Coronary artery (tissue), 2 donors: ENCODE measurements around the gene S100A9.
"Not testable (repeated sequence)": the region's sequence is repeated elsewhere in the genome, so short reads cannot be mapped to it uniquely, and the experiment has no call there.

Experiments used
- DNase-seq: peaks from one replicate; pipeline ENCODE4 v3.0.0-alpha.2; 2017; ENCODE audit warnings: low spot score
- H3K27ac ChIP-seq, 2 donors: fragments of 200-600 bp; sonication (generic); one replicate each; pipeline ENCODE4 v1.5.1; 2016 to 2019
- H3K4me3 ChIP-seq: fragments of 200-600 bp; sonication (generic); 2 replicates; pipeline ENCODE4 v1.5.1; 2016; ENCODE audit warnings: mild to moderate bottlenecking, moderate library complexity
- CTCF ChIP-seq: fragments of 200-600 bp; sonication (generic); IDR thresholded peaks from one replicate; pipeline ENCODE4 v1.5.1; 2019; ENCODE audit warnings: antibody characterized with exemption

S100A9 gene

DNA sequence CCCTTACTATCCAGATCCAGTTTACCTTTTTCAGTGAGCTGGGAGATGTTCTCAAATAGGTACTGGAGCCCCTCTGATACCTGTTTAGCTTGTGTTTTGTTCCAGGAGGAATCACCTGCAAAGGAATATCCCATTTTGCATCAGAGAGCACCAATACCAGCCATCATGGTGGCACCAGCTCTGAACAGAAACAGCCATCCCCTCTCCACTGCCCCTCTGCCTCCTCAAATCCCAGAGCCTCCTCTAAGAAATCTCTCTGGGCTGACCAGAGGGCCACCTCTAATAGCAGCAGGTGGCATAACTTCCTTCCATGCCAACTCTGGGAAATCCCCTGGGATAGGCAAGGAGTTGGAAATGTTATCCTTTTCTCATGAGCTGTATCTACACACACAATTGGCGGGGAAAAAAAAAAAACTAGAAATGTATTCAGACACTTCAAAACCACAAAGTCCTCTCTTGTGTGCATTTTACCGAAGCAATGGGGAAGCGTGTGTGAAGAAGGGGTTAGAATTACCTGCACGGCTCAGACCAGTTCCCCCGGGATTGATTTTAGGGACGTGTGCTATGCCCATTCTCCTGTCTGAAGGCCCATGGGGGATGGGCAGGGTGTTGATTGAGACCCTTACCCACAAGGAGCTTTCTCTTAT is 11.5 kb upstream of the S100A9 start:
- peak; percentile 12 for DNase-seq
- Histone ChIP-seq H3K27ac (no peak overlapping the region), H3K4me3 (no peak overlapping the region)
- TF ChIP-seq CTCF = no peak

GRCh38 chr1:153347049-153347448 is 10.6 kb upstream of the S100A9 start:
- not testable (repeated sequence) for H3K4me3 ChIP-seq, H3K27ac ChIP-seq
- DNase-seq = peak; percentile 22

GRCh38 chr1:153347856-153348255 is 9.8 kb upstream of the S100A9 start:
- TF ChIP-seq CTCF = no peak
- DNase-seq = peak; percentile 54
- no peak overlapping the region for H3K4me3 ChIP-seq
- no peak overlapping the region for H3K27ac ChIP-seq

GRCh38 chr1:153348511-153349362 is 8.9 kb upstream of the S100A9 start, which contains the start of gene PGLYRP4:
PGLYRP4 (minus strand) TSS chr1:153348841; CDS start chr1:153347932, 909 bp downstream.
- no peak for TF ChIP-seq CTCF
- H3K27ac ChIP-seq = no peak within 1 kb of the TSS
- DNase-seq = peak; percentile 62
- H3K4me3 ChIP-seq = no peak within 1 kb of the TSS

DNA sequence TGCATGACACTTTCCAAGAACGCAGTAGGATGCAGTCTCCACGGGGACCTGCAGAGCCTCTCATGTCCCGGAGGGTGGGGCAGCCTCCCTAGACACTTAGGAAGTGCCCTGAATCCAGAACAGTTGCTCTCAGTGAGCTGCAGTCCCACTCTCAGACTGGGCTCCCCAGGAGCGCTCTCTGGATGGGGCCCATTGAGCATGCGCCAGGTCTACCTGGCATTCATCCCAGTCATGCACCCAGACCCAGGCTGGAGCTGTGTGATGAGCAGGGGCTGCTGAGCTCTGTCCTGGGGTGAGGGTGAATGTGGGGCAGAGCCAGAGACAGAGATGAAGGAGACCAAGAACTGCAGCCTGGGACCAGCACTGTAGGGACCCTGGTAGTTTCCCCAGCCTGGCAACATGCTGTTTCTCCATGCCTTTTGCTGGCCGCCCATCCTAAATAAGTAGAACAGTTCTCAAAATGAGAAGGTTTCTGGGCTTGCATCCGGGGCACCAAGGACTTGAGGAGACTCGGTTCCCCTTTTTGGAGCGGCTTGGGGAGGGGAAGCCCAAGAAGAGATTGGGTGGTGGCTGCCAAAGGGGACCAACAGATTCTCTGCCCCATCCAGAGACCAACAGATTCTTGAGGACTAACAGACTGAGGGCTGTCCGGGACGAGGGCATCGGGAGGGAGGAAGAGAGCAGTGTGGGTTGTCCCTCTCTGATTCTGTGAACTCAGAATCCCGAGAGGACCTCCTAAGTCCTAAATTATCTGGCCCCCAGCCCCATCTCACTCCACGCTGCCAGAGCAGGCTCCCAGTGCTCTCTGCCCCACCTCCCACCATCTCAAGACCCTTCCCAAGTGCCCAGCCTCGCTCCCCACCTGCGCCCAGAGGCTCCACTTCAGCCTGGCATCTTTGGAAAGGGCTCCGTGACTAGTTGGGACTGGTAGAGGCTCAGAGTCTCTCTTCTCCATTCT is 8.0 kb upstream of the S100A9 start:
- DNase-seq = peak; percentile 36
- no peak for TF ChIP-seq CTCF
- Histone ChIP-seq H3K4me3 (no peak overlapping the region), H3K27ac (no peak overlapping the region)

DNA sequence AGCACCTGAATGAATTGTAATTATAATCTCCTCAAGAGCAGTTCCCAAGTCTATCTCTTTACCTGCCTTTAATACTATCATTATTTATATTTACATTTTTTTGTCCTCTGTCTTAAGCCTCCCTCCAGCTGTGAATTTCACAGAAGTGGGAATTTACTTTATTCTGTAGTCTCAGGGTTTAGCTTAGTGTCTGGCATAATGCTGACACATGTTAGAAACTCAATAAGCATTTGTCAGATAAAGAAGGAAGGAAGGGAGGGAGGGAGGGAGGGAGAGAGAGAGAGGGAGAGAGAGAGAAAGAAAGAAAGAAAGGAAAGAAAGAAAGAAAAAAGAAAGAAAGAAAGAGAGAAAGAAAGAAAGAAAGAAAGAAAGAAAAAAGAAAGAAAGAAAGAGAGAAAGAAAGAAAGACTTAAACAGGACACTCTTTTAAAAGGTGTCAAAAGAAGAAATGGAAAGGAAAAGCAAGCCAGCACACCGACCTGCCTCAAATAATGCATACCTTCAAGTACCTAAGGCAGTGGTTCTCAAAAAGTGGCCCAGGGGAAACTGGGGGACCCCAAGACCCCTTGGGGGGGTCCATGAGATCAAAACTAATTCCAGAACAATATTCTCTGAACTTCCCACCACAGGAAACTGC is 7.2 kb upstream of the S100A9 start:
- Histone ChIP-seq H3K4me3 (no peak overlapping the region), H3K27ac (no peak overlapping the region)
- TF ChIP-seq CTCF = no peak
- DNase-seq = peak; percentile 7
